GM10266 (cell line): Measurements from ENCODE around the gene C16orf87.

ENCODE experiments used
- DNase-seq: peaks from one replicate; pipeline ENCODE4 v3.0.0; 2012; ENCODE audit errors: extremely low spot score
- TF ChIP-seq, protein P1 (sequence below): IDR thresholded peaks from 2 replicates; pipeline ENCODE4 v1.5.1; 2012; ENCODE audit warnings: mild to moderate bottlenecking, low read depth; ENCODE audit not compliant: control insufficient read depth, insufficient read depth; ENCODE audit errors: missing control alignments

Gene C16orf87

DNA sequence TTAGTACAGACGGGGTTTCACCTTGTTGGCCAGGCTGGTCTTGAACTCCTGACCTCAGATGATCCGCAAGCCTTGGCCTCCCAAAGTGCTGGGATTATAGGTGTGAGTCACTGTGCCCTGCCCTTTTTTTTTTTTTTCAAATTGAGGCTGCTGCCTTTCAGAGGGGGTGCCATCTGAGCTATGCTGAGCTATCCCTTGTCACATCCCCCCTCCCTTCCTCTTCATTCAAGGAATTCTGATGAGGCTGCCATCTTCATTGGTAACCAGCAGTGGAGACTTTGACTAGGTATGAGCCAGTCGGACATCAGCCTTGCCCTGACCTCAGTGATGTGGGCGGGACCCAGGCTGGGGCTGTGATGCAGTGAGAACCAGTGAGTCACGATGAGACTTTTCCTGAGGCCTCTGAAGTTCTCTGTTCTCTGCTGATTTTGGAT, 28.8 kb upstream of the C16orf87 start:
- DNase-seq = no peak

DNA sequence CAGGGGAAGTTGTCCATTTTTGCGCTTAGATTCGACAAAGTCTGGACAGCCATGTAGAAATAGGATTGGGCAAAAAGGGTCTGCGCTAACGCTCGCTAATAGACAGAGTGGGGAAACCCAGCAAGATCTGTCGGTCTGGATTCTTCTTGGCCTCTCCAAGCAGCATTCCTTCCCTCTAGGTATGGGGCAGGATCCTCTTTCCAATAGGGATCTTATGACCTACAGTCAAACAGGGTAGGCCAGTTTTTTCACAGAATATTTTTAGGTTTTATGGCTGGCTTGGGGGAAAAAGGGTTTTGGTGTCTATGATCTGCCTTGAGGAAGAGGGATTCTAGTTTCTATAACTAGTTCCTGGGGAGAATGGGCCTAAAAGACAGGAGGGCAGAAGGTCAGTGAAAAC, 27.2 kb upstream of the C16orf87 start:
- DNase-seq = no peak
- TF ChIP-seq, protein P1, sequence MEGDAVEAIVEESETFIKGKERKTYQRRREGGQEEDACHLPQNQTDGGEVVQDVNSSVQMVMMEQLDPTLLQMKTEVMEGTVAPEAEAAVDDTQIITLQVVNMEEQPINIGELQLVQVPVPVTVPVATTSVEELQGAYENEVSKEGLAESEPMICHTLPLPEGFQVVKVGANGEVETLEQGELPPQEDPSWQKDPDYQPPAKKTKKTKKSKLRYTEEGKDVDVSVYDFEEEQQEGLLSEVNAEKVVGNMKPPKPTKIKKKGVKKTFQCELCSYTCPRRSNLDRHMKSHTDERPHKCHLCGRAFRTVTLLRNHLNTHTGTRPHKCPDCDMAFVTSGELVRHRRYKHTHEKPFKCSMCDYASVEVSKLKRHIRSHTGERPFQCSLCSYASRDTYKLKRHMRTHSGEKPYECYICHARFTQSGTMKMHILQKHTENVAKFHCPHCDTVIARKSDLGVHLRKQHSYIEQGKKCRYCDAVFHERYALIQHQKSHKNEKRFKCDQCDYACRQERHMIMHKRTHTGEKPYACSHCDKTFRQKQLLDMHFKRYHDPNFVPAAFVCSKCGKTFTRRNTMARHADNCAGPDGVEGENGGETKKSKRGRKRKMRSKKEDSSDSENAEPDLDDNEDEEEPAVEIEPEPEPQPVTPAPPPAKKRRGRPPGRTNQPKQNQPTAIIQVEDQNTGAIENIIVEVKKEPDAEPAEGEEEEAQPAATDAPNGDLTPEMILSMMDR = no peak

More for the DNA sequence above, 28.8 kb upstream of the C16orf87 start:
- TF ChIP-seq, protein P1 = no peak

DNA sequence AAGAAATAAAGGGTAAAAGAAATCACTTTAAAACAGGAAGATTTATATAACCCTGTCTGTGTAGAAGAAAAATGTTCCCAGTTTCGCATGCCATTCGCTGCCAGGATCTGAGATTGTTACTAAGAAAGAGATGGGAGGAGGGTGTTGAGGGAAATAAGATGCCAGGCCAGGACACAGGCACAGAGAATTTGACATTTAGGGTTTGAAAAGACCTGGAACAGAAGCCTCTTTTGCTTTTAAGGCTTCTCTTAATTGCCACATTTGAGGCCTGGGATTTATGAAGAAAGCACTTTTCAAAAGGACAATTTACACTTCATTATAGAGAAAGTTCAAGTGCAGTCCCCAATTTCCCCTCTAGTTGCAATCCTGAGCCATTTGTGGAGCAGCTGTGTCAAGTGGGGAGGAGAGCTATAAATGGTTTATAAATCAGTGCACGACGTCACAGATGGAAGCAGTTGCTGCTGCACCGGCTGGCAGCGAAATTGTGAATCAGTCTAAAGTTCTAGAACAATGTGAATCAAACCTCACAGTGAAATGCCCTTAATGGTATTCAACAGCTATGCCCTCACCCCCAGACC, 26.5 kb upstream of the C16orf87 start:
- no peak for DNase-seq
- TF ChIP-seq, protein P1 = no peak

DNA sequence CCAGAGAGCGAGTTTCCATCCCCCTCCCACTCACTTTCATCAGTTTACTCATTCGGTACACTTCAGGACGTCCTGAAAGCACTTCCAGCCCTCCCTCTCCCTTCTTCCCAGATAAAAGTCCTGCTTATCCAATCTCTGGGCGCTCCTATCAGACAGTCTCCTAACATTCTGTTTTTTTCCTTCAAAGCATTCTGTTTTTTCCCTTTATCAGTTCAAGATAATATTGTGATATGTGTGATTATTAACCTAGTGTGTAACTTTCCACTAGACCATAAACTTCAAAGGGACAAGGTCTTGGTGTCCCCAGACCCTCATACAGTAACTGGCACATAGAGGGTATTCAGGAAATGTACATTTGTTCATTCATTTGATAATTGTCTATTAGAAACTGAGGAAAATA, 24.4 kb upstream of the C16orf87 start:
- DNase-seq = no peak
- TF ChIP-seq, protein P1 = no peak

DNA sequence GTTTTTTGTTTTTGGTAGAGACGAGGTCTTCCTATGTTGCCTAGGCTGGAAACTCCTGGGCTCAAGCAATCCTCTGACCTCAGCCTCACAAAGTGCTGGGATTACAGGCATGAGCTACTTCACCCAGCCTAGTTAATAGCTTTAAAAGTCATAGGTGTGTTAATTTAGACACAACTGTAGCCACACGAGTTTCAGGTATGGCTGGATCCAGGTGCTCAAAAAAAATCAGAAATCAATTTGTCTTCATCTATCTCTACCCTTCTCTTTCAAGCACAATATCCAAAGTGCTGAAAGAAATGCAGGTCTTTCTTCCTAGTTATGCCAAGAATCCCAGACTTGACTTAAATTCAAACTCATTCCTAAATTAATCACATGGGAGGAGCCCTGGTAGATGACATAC, 23.9 kb upstream of the C16orf87 start:
- TF ChIP-seq, protein P1 = no peak
- no peak for DNase-seq

DNA sequence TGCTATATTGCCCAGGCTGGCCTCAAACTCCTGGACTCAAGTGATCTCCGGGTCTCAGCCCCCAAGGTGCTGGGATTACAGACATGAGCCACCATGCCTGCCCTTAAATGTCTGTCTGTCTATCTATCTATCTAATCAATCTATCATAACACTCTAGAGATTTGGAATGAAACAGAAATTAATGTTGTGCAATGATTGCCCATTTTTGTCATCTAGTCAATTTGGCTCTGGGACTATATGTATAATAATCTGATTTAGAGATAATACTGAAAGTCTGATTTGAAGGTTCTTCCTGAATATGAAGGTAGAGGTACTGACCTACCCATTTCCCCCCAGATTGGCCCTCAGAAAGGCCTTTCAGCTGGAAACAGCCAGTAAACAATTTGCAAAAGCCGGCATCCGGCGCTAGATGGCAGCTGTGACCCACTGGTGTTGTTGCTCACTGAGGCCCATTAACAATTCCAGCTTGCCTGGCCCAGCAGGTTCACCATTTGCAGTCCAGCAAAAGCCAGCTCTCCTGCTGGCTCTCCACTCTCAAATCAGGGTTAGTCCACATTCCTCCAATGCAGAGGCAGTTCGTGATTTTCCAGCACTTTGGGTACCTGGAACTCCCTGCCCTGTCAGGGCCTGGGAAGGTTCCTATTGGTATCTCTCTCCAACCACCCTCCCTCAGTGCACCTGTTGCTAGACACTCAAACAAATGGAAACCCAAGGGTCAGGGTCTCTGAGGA, 22.9 kb upstream of the C16orf87 start:
- DNase-seq = peak; percentile 77
- TF ChIP-seq, protein P1 = peak; percentile 79

DNA sequence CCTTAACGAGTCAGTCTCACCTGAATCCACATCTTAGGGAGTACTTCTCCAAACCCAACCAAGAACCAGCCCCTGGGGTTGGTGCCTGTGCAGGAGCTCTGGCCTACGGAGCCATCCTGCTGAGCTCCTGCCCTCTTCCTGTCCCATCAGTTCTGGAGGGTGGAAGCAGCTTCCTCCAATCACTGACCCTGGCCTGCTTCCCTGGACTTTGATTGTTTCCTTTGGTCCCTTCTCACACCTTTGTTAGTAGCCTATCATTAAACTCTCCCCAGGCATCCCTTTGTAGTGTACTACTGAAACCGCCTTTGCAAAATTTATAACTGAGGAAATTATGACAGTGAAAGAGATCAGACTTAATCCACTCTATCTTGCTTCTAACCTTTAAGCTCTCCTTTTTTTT, 21.1 kb upstream of the C16orf87 start:
- TF ChIP-seq, protein P1 = no peak
- no peak for DNase-seq
